Adipose tissue (tissue), 3 donors: ENCODE data around the gene SOHLH2. TPM values are rescaled to one million over a fixed set of nuclear protein-coding genes. Genes with fewer than 3 reads are reported as not detected.

Source experiments
- H3K27ac ChIP-seq: one replicate; pipeline ENCODE4 v1.5.1; 2013; ENCODE audit warnings: low read depth, low read length
- WGBS, 3 donors: extraction: QIAGEN DNeasy Blood & Tissue Kit; methylation state at CpG; one replicate each; pipeline ENCODE4 v1.1.7; 2013; 5-methylcytosine and 5-hydroxymethylcytosine counted together
- polyA plus RNA-seq, 3 donors: library from polyadenylated mRNA; stranded (reverse); fragments of 200-250 nt; gene quantifications; one replicate each; pipeline ENCODE4 v1.2.3, GENCODE V29; 2013
- donor health status: healthy with polysubstance abuse.
- donor health status: Bipolar disorder and iron deficiency.
- donor health status: healthy.

SOHLH2 gene
- polyA plus RNA-seq, result under 1 TPM in 2 of 3 donors, not detected in 1; 0.04 to 0.07 TPM

GRCh38 chr13:36214163-36214921, at the start of gene SOHLH2:
SOHLH2 (minus strand) TSS chr13:36214556; CDS start chr13:36214526, 30 bp downstream.
- 92 to 94% (median 93%) methylated on average over 53 of the region's 53 CpGs for WGBS, 3 donors
- no peak within 1 kb of the TSS for H3K27ac ChIP-seq

- no peak overlapping the region for H3K27ac ChIP-seq
These were observed 47.6 kb upstream of the SOHLH2 start for GRCh38 chr13:36261976-36262375.

- no peak overlapping the region for H3K27ac ChIP-seq
- 84 to 94% (median 88%) methylated on average over 3 of the region's 3 CpGs for WGBS, 3 donors
These were observed 46.7 kb upstream of the SOHLH2 start for GRCh38 chr13:36261011-36261410.

GRCh38 chr13:36259361-36260137, 45.2 kb upstream of the SOHLH2 start:
- 88 to 90% (median 90%) methylated on average over 8 of the region's 8 CpGs for WGBS, 3 donors

GRCh38 chr13:36258831-36259230, 44.5 kb upstream of the SOHLH2 start:
- no peak overlapping the region for H3K27ac ChIP-seq
- WGBS, 3 donors, result 70 to 86% (median 84%) methylated on average over 8 of the region's 8 CpGs

More at GRCh38 chr13:36259361-36260137, 45.2 kb upstream of the SOHLH2 start:
- H3K27ac ChIP-seq, result no peak overlapping the region

- H3K27ac ChIP-seq, result no peak overlapping the region
These were observed 37.2 kb upstream of the SOHLH2 start for GRCh38 chr13:36251526-36251925.

- H3K27ac ChIP-seq, result no peak overlapping the region
- 79 to 83% (median 80%) methylated on average over 4 of the region's 4 CpGs for WGBS, 3 donors
These were observed 36.7 kb upstream of the SOHLH2 start for GRCh38 chr13:36251017-36251416.

- H3K27ac ChIP-seq, result no peak overlapping the region
These were observed 34.3 kb upstream of the SOHLH2 start for GRCh38 chr13:36248700-36249099.

GRCh38 chr13:36244990-36245389, 30.6 kb upstream of the SOHLH2 start:
- no peak overlapping the region for H3K27ac ChIP-seq

GRCh38 chr13:36244073-36244472, 29.7 kb upstream of the SOHLH2 start:
- WGBS, 3 donors, result 82 to 84% (median 83%) methylated on average over 2 of the region's 2 CpGs
- H3K27ac ChIP-seq, result no peak overlapping the region

More at GRCh38 chr13:36244990-36245389, 30.6 kb upstream of the SOHLH2 start:
- WGBS, 3 donors, result 64 to 78% (median 65%) methylated on average over 1 of the region's 1 CpG

- no peak overlapping the region for H3K27ac ChIP-seq
- WGBS, 3 donors, result 83 to 87% (median 86%) methylated on average over 2 of the region's 2 CpGs
These were observed 28.4 kb upstream of the SOHLH2 start for GRCh38 chr13:36242761-36243160.

- H3K27ac ChIP-seq, result no peak overlapping the region
- 74 to 81% (median 75%) methylated on average over 3 of the region's 3 CpGs for WGBS, 3 donors
These were observed 16.9 kb upstream of the SOHLH2 start for GRCh38 chr13:36231236-36231635.

- WGBS, 3 donors, result 67 to 96% (median 72%) methylated on average over 1 of the region's 1 CpG
- H3K27ac ChIP-seq, result no peak overlapping the region
These were observed 10.4 kb upstream of the SOHLH2 start for GRCh38 chr13:36224730-36225129.

- no peak overlapping the region for H3K27ac ChIP-seq
These were observed 5.5 kb upstream of the SOHLH2 start for GRCh38 chr13:36219883-36220282.

- 80 to 85% (median 83%) methylated on average over 3 of the region's 3 CpGs for WGBS, 3 donors
- H3K27ac ChIP-seq, result no peak overlapping the region
These were observed 3.1 kb upstream of the SOHLH2 start for GRCh38 chr13:36217456-36217855.

- no peak overlapping the region for H3K27ac ChIP-seq
- WGBS, 3 donors, result 68 to 82% (median 68%) methylated on average over 3 of the region's 3 CpGs
These were observed 1.6 kb downstream of the SOHLH2 start for GRCh38 chr13:36212789-36213188.

- H3K27ac ChIP-seq, result no peak overlapping the region
- 62 to 87% (median 84%) methylated on average over 4 of the region's 4 CpGs for WGBS, 3 donors
These were observed 2.8 kb downstream of the SOHLH2 start for GRCh38 chr13:36211567-36211966.

GRCh38 chr13:36210738-36211137, 3.6 kb downstream of the SOHLH2 start:
- 87 to 90% (median 87%) methylated on average over 4 of the region's 4 CpGs for WGBS, 3 donors
- H3K27ac ChIP-seq, result no peak overlapping the region

- WGBS, 3 donors, result 80 to 86% (median 83%) methylated on average over 5 of the region's 5 CpGs
These were observed 6.7 kb downstream of the SOHLH2 start for GRCh38 chr13:36207672-36208071.

More at GRCh38 chr13:36207672-36208071, 6.7 kb downstream of the SOHLH2 start:
- H3K27ac ChIP-seq, result no peak overlapping the region
